ENCODE data around the gene ZNF831.

Gene ZNF831

GRCh38 chr20:59181936-59182335 is 18.3 kb downstream of the ZNF831 start:
- Histone ChIP-seq H2AFZ (ENCODE audit: low read depth, low read length) (no peak overlapping the region), H3K4me3 (ENCODE audit: low read depth in 1 of 2, low read length in 2 of 2) (no peak overlapping the region), H3K79me2 (ENCODE audit: insufficient read depth, low read length) (no peaks in the 10 kb centered on the region), H3K9ac (ENCODE audit: low read depth, low read length) (no peak overlapping the region), H3K4me1 (ENCODE audit: insufficient read depth, low read length) (no peaks in the 10 kb centered on the region), H3K4me2 (ENCODE audit: insufficient read depth, low read length) (no peak overlapping the region), H3K27me3 (ENCODE audit: insufficient read depth, low read length, poor library complexity) (peaks cover 6% of the 10 kb centered on the region), H3K36me3 (ENCODE audit: insufficient read depth, low read length) (no peaks in the 10 kb centered on the region), H3K27ac (ENCODE audit: low read length) (no peak overlapping the region), H3K9me3 (ENCODE audit: insufficient read depth, low read length, severe bottlenecking) (no peaks in the 10 kb centered on the region), H4K20me1 (ENCODE audit: insufficient read depth, low read length) (peaks cover 6% of the 10 kb centered on the region; the same call in 1 of the 2 replicates)
- no peak for TF ChIP-seq EZH2 (IDR thresholded peaks at IDR 0.05; ENCODE audit: borderline replicate concordance, low read depth, low read length, severe bottlenecking)
- no peak for TF ChIP-seq CTCF (IDR thresholded peaks at IDR 0.05; ENCODE audit: borderline replicate concordance, extremely low read depth, low read length, poor library complexity, severe bottlenecking)
- no peak for DNase-seq
- ATAC-seq (ENCODE audit: insufficient read depth, low read depth), result no peak

- H3K27me3 ChIP-seq (ENCODE audit: insufficient read depth, low read length, poor library complexity), result peaks cover 8% of the 10 kb centered on the region
- no peak overlapping the region for H3K4me3 ChIP-seq (ENCODE audit: low read depth in 1 of 2, low read length in 2 of 2)
- no peak overlapping the region for H3K27ac ChIP-seq (ENCODE audit: low read length)
- ATAC-seq (ENCODE audit: insufficient read depth, low read depth) (no peak), DNase-seq (no peak)
- H3K9me3 ChIP-seq (ENCODE audit: insufficient read depth, low read length, severe bottlenecking), result no peaks in the 10 kb centered on the region
- H3K36me3 ChIP-seq (ENCODE audit: insufficient read depth, low read length), result no peaks in the 10 kb centered on the region
- no peaks in the 10 kb centered on the region for H3K4me1 ChIP-seq (ENCODE audit: insufficient read depth, low read length)
- H4K20me1 ChIP-seq (ENCODE audit: insufficient read depth, low read length), result peaks cover 6% of the 10 kb centered on the region; the same call in 1 of the 2 replicates
- H3K9ac ChIP-seq (ENCODE audit: low read depth, low read length), result no peak overlapping the region
- no peaks in the 10 kb centered on the region for H3K79me2 ChIP-seq (ENCODE audit: insufficient read depth, low read length)
- H3K4me2 ChIP-seq (ENCODE audit: insufficient read depth, low read length), result no peak overlapping the region
- TF ChIP-seq EZH2 (IDR thresholded peaks at IDR 0.05; ENCODE audit: borderline replicate concordance, low read depth, low read length, severe bottlenecking) (no peak), CTCF (IDR thresholded peaks at IDR 0.05; ENCODE audit: borderline replicate concordance, extremely low read depth, low read length, poor library complexity, severe bottlenecking) (no peak)
- no peak overlapping the region for H2AFZ ChIP-seq (ENCODE audit: low read depth, low read length)
These were observed 18.9 kb downstream of the ZNF831 start for GRCh38 chr20:59182401-59183044.

GRCh38 chr20:59183751-59184150 is 20.1 kb downstream of the ZNF831 start:
- Histone ChIP-seq H4K20me1 (ENCODE audit: insufficient read depth, low read length) (peaks cover 6% of the 10 kb centered on the region; the same call in 1 of the 2 replicates), H3K4me1 (ENCODE audit: insufficient read depth, low read length) (no peaks in the 10 kb centered on the region), H3K36me3 (ENCODE audit: insufficient read depth, low read length) (no peaks in the 10 kb centered on the region), H3K9ac (ENCODE audit: low read depth, low read length) (no peak overlapping the region), H3K79me2 (ENCODE audit: insufficient read depth, low read length) (no peaks in the 10 kb centered on the region), H3K9me3 (ENCODE audit: insufficient read depth, low read length, severe bottlenecking) (no peaks in the 10 kb centered on the region), H3K27ac (ENCODE audit: low read length) (no peak overlapping the region), H3K4me3 (ENCODE audit: low read depth in 1 of 2, low read length in 2 of 2) (no peak overlapping the region), H3K27me3 (ENCODE audit: insufficient read depth, low read length, poor library complexity) (peaks cover 8% of the 10 kb centered on the region), H3K4me2 (ENCODE audit: insufficient read depth, low read length) (no peak overlapping the region), H2AFZ (ENCODE audit: low read depth, low read length) (no peak overlapping the region)
- TF ChIP-seq CTCF (IDR thresholded peaks at IDR 0.05; ENCODE audit: borderline replicate concordance, extremely low read depth, low read length, poor library complexity, severe bottlenecking), result no peak
- TF ChIP-seq EZH2 (IDR thresholded peaks at IDR 0.05; ENCODE audit: borderline replicate concordance, low read depth, low read length, severe bottlenecking), result no peak
- no peak for ATAC-seq (ENCODE audit: insufficient read depth, low read depth)
- no peak for DNase-seq
